ENCODE results near the gene FAS.

GRCh38 chr10:89047397-89047796 is 56.8 kb downstream of the FAS start:
- TF ChIP-seq EP300 (IDR thresholded peaks at IDR 0.05; ENCODE audit: low read depth) (no peak), CTCF (IDR thresholded peaks at IDR 0.05) (no peak), POLR2A (IDR thresholded peaks at IDR 0.05) (no peak), POLR2AphosphoS5 (IDR thresholded peaks at IDR 0.05) (no peak)

Measured in transverse colon (tissue), 4 donors.